ENCODE measurements around the gene PLGRKT.

DNA sequence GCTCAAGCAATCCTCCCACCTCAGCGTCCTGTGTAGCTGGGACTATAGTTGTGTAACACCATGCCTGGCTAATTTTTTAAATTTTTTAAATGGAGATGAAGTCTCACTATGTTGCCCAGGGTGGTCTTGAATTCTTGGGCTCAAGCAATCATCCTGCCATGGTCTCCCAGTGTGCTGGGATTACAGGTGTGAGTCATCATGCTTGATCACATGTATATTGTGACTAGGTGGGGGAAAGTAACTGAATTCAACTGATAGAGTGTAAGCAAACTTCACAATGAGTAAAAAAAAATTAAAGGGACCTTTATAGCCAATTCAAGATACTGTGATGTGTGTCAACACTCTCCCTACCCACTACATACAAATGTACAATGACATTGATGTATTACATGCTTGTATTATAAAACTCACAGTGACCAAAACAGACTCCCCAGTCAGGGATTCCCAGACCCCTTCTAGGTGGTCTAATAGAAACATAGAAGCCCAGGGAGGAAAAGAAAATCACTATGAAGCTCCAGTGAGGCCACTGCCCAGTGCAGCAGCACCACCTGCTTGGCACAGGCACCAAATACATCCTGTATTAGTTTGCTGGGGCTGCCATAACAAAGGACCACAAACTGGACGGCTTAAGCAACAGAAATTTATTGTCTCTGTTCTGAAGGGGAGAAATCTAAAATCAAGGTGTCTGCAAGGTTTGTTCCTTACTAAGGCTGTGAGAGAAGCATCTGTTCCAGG is 8.8 kb downstream of the PLGRKT start:
- TF ChIP-seq, protein P1, sequence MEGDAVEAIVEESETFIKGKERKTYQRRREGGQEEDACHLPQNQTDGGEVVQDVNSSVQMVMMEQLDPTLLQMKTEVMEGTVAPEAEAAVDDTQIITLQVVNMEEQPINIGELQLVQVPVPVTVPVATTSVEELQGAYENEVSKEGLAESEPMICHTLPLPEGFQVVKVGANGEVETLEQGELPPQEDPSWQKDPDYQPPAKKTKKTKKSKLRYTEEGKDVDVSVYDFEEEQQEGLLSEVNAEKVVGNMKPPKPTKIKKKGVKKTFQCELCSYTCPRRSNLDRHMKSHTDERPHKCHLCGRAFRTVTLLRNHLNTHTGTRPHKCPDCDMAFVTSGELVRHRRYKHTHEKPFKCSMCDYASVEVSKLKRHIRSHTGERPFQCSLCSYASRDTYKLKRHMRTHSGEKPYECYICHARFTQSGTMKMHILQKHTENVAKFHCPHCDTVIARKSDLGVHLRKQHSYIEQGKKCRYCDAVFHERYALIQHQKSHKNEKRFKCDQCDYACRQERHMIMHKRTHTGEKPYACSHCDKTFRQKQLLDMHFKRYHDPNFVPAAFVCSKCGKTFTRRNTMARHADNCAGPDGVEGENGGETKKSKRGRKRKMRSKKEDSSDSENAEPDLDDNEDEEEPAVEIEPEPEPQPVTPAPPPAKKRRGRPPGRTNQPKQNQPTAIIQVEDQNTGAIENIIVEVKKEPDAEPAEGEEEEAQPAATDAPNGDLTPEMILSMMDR (conservative IDR thresholded peaks at IDR 0.05; ENCODE audit: low read depth in 2 of 2), result 0 out of 4 replicates have a peak, but pooled peaks of 1 of the 2 experiments have one; percentile 16
- TF ChIP-seq ZNF331 (CRISPR knock-in tag; IDR thresholded peaks at IDR 0.05; ENCODE audit: low read depth), result no peak
- no peak for TF ChIP-seq EZH2 (IDR thresholded peaks at IDR 0.05; ENCODE audit: low read depth, unreplicated experiment)
- no peak for TF ChIP-seq EZH2phosphoT487 (IDR thresholded peaks at IDR 0.05; ENCODE audit: unreplicated experiment)
- TF ChIP-seq JUNB (IDR thresholded peaks at IDR 0.05; ENCODE audit: unreplicated experiment), result no peak
- TF ChIP-seq ZNF114 (CRISPR knock-in tag; IDR thresholded peaks at IDR 0.05), result no peak
- TF ChIP-seq CREB1 (CRISPR knock-in tag; IDR thresholded peaks at IDR 0.05; ENCODE audit: low read depth), result no peak
